GM19467 (cell line): ENCODE measurements around the gene MRPS23.

Source experiments
- ATAC-seq: cut with Tn5 transposase; IDR thresholded peaks from one replicate; pipeline ENCODE4 v1.9.1; 2021; ENCODE audit warnings: mild to moderate bottlenecking, moderate library complexity; ENCODE audit not compliant: unreplicated experiment

Gene MRPS23

DNA sequence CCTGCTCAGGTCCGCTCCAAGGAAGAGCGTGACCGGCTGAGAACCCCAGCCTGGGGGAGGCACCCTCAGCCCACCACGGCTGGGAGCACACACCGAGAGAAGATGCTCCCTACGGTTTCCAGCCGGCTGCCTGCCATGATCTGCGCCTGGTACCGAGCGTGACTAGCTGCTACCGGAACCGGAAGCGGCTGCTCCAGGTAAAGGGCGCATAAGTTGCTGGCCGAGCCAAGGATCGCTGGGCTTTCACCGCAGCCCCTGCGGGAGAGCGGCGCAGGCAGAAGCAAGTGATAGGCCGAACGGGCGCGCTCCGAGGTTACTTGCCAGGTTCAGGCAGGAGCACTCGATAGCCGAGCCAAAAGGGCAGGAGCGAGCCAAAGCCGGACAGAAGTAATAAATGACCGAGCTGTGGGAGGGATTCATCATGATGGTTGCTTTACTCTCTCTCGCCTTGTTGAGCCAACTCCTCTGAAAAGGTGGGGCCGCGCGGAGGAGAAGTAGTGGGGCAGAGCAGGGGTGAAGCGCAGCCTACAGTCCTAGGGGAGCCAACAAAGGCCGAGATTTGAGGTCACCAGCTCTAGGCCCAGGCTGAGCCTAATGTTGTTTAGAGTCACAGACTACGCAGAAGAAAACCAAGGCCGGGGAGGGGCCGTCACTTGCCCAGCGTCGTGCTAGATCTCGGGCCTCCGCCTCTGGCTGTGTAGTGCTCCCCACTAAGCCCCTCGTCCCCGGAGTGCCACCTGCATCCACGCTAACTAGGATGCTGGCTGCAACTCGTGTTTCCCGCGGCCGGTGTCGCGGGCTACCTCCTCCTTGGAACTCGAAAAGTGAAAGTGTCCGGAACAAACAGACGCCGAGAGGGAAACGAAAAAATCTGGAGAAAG is at the start of gene MRPS23:
TSS of gene MRPS23 (minus strand) at position 171 of the 881 bp plus-strand sequence. CDS start at position 137, 34 bp downstream.
- ATAC-seq: peak; percentile 93

- no peak for ATAC-seq
Observed at GRCh38 chr17:57899391-57899790, 49.5 kb upstream of the MRPS23 start.

- no peak for ATAC-seq
Observed at GRCh38 chr17:57898487-57899311, 48.9 kb upstream of the MRPS23 start.

GRCh38 chr17:57895382-57896060 is 45.7 kb upstream of the MRPS23 start:
- ATAC-seq: no peak

- ATAC-seq: no peak
Observed at GRCh38 chr17:57894848-57895247, 45.0 kb upstream of the MRPS23 start.

DNA sequence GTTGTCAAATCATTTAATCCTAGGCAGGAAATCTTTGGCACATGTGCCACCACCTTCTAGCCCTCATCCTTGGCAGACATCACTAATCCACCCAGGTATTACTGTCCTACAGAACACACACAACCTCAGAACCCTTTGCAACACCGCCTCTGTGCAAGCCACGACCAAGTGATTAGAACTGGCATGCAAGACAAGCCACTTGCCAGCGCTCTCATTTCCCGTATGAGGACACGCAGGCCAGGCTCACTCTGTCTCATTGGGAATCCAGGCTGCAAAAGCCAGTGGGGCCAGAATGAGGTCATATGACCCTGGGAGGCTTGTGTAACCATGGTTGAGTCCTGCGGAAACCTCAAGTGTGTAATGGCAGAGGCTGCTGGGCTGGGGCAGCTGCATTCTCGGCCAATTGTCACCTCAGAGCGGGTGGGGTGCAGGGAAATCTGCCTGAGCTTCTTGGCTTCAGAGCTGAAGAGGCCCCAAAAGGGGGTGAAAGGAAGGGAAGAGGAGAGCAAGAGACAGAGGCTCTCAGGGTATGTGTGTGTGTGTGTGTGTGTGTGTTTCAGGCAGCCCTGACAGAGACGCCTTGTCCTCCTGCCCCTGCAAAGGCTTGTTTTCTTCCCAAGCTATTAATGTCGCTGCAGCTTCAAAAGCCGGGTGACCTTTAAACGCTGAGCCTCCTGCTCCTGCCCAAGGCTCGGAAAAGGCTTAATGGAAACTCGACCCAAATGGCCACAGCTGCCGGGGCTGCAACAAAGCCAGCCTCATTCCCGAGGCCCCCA is 43.2 kb upstream of the MRPS23 start:
- no peak for ATAC-seq

- ATAC-seq: no peak
Observed at GRCh38 chr17:57892146-57892819, 42.4 kb upstream of the MRPS23 start.

GRCh38 chr17:57890857-57891232 is 41.0 kb upstream of the MRPS23 start:
- no peak for ATAC-seq

DNA sequence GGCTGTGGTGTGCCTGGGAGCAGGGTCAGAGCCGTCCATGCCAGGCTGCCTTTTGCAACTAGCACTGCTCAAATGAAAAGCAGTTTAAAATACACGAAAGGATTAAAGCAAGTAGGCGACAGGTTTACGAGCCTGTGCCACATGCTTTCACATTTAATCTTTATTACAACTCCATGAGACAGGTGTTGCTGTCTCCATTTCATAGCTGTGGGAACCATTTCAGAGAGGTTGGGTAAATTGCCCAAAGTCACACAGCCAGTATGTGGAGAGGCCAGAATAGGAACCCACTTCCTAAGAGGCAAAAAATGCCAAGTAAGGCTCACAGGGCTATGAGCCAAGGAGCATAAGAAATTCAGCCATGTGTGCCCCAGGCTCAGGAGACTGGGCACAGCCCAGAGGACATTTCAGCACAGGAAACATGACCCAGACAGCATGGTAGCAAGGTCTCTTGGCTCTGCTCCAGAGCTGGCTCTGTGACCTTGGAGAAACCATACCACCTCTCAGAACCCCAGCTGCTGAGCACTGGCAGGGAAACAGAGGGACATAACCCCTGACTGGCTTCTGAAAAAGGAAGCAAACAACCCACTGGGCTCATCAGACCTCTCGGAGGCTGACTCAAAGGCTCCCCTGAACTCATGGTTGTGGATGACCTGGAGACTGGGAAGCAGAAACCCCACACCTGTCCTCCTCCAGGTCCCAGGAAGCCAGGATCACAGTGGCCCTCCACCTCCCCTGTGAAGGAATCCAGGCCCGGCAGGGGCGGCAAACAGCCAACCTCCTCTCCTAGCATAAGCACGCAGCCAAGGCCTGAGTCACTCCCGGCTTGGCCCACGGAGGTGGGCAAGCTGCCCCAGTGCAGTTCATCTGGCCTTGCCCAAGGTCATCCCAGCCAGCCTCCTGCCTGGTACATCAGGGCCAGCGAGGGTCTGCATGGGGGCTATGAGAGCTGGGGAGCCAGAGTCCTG is 40.3 kb upstream of the MRPS23 start:
- no peak for ATAC-seq

DNA sequence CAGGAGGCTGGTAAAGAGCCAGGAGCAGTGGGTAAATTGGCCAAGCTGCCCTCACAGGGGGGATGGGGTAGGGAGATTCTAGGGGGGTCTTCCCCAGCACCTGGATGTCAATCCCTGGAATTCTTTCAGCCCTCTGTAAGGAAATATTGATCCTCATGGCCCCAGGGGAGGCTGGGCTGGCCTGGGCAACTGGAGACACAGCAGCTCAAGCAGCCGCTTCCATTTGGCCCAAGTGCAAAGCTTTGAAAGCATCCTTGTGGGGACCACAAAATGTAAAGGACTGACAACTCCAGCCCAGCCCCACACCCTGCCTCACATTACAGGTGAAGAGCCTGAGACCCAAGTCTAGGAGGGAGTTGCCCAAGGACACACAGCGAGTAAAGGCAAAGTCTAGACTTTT is 39.4 kb upstream of the MRPS23 start:
- no peak for ATAC-seq

DNA sequence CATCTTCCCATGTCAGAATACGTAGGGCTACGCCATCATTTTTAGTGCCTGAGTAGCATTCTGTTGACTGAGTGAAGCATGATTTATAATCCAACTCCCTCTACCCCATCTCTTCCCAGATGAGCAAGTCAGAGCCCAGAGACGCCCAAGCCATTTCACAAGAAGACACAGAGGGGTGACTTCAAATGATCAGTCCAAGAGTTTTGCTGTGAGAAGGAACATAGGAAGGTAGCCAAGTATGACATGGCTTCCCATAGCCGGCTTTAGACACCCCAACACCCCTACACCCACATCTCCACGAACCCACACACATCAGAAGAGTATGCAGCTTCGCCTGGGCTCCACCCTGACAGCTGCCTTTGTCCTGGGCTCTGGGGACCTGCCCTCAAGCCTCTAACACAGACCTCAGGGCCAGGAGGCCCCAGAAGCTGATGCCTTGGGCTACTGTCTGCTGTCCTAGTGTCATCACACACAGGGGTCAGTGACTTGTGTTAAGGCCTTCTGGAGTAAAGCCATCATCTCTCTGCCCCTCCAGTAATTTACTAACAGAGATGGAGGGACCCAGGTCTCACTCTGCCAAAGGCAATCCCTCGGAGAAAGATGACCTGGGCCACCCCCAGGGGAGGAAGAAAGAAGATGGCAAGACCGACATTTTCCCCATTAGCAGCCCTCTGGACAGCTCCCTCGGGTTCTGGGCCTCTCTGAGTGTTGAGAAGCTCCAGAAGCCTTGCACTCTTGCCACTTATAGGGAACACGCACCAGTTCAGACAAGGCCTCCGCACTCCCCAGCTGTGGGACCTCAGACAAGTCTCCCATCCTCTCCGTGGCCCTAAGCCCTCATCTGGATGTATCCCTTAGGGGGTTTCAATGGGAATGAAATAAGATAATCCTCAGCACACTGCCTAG is 38.7 kb upstream of the MRPS23 start:
- ATAC-seq: no peak

GRCh38 chr17:57887161-57887560 is 37.3 kb upstream of the MRPS23 start:
- ATAC-seq: no peak

GRCh38 chr17:57886020-57886419 is 36.2 kb upstream of the MRPS23 start:
- no peak for ATAC-seq

GRCh38 chr17:57885148-57885915 is 35.5 kb upstream of the MRPS23 start:
- no peak for ATAC-seq

DNA sequence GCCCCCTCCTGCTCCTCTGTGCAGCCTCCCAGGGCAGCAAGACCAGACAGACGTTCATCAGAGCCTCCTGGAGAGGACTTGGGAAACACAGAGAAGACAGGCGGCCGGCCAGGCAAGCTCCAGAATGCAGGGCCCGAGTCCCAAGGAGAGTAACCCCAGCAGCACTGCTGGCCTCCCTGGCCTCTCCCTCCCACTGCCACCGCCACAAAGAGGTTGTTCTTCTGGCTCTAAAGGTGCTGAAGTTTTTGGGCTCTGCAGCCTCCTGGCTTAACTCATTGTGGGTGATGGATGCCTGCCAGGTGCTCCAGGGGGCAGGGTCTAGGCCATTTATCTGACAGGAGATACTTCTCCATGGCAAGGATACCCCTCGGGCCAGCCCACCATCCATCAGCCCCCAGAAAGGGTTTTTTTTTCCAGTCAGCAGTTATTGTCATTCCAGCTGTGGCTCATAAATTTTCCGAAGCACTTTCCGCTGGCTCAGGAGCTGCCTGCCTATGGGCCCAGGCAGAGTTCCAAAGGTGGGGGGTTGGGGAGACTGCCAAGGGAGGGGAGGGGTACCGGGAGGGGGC is 32.0 kb upstream of the MRPS23 start:
- ATAC-seq: no peak

DNA sequence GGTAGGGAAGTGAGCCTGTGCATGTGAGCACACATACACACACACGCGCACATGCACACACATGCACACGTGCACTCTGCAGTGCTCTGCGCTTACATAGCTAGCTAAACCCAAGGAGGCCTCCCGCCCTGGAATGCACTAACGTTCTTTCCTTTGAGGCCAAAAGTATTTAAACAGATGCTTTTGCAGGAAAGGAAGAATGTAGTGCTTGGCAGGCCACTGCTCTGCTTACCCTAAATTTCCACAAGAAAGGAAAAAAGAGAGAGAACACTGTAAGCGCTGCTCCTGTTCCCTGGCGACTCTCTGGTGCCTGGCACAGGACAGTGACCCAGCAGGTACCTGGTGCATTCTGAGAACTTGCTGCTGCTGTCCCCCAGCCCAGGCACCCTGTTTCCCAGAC is 31.3 kb upstream of the MRPS23 start:
- ATAC-seq: no peak

DNA sequence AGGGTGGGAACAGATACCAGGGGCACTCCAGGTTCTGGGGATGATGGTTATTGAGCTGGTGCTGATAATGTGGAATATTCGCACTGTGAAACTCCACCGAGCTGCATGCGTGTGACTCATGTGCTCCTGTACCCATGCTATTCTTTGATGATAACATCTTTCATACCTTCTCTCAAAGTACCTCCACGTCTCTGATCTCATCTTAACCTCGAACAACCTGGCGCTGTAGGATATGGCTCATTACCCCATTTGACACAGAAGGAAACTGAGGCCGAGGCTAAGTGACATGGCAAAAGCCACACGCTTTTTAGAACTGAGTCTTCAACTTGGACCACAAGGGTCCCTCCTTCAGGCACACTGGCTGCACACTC is 30.2 kb upstream of the MRPS23 start:
- ATAC-seq: no peak
